Psoas muscle (tissue), 8 donors: ENCODE results near the gene TAX1BP3. TPM values are rescaled to one million over a fixed set of nuclear protein-coding genes. Genes with fewer than 3 reads are reported as not detected.

Experiments
- ATAC-seq, 4 donors: fragments of 200-7000 bp; cut with Tn5 transposase; one replicate each; pipeline ENCODE4 v1.9.1; 2020; ENCODE audit warnings: moderate library complexity in 3 of 4, mild to moderate bottlenecking in 2 of 4
- DNase-seq, 2 donors: peaks; one replicate each; pipeline ENCODE4 v3.0.0-alpha.2; 2020
- H3K27ac ChIP-seq: fragments of 200-600 bp; one replicate; pipeline ENCODE4 v1.8.0; 2022
- H3K27me3 ChIP-seq, 3 donors: fragments of 200-600 bp in 1 of 3; one replicate each; pipeline versions ENCODE4 v1.6.1 to v1.8.0; 2013 to 2022; ENCODE audit warnings: low read length in 2 of 3, mild to moderate bottlenecking in 2 of 3, moderate library complexity in 1 of 3; ENCODE audit not compliant: insufficient read depth in 3 of 3
- H3K36me3 ChIP-seq, 2 donors: fragments of 200-600 bp in 1 of 2; one replicate each; pipeline versions ENCODE4 v1.6.1 to v1.8.0; 2013 to 2022; ENCODE audit warnings: low read depth in 1 of 2, mild to moderate bottlenecking in 1 of 2, moderate library complexity in 1 of 2; ENCODE audit not compliant: insufficient read depth in 1 of 2
- H3K4me1 ChIP-seq: fragments of 200-600 bp; one replicate; pipeline ENCODE4 v1.8.0; 2022
- H3K4me3 ChIP-seq: fragments of 200-600 bp; one replicate; pipeline ENCODE4 v1.8.0; 2022; ENCODE audit warnings: mild to moderate bottlenecking
- H3K9me3 ChIP-seq: fragments of 200-600 bp; one replicate; pipeline ENCODE4 v1.8.0; 2022
- WGBS, 3 donors: extraction: QIAGEN DNeasy Blood & Tissue Kit; methylation state at CpG; one replicate each; pipeline versions ENCODE4 v1.1.6 to v1.1.7; 2013; 5-methylcytosine and 5-hydroxymethylcytosine counted together
- intact Hi-C, 2 donors: fragments of 100-400 bp; cut with DNase I; formaldehyde crosslinking; loops; one replicate each; pipeline versions ENCODE4 v1.11.0 to v1.14.2; 2022
- polyA plus RNA-seq, 3 donors: library from polyadenylated mRNA; stranded (reverse); fragments of 200-250 nt; gene quantifications; one replicate each; pipeline ENCODE4 v1.2.3, GENCODE V29; 2013
- total RNA-seq, 4 donors: library from RNA; stranded (reverse); fragmentation: NEBNext Ultra II Directional in 2 of 4; extraction: Animal tissue kit (Norgen Biotek cat#: 25700) in 2 of 4; gene quantifications; one replicate each; pipeline versions ENCODE4 v1.2.1 to v1.2.4, GENCODE V29; 2021 to 2023
- TF ChIP-seq, protein P1 (sequence below): fragments of 200-600 bp; IDR thresholded peaks from one replicate; pipeline ENCODE4 v1.8.0; 2022; ENCODE audit warnings: antibody characterized with exemption
- donor health status: healthy with polysubstance abuse.
- donor health status: DM: no; HTN: no; CAD: no; lungs with moderate emphysema.
- donor health status: Bipolar disorder and iron deficiency.
- donor health status: healthy.
- donor health status: DM: yes; HTN: yes; CAD: no.
- donor health status: DM: no; HTN: no; CAD: no.
- donor health status: DM: no; HTN: no; CAD: no.
- donor health status: DM: yes; HTN: yes; CAD: no.

TAX1BP3 gene
- total and polyA plus RNA-seq, 7 donors: 20.4 to 75.7 (median 23.9) TPM

DNA sequence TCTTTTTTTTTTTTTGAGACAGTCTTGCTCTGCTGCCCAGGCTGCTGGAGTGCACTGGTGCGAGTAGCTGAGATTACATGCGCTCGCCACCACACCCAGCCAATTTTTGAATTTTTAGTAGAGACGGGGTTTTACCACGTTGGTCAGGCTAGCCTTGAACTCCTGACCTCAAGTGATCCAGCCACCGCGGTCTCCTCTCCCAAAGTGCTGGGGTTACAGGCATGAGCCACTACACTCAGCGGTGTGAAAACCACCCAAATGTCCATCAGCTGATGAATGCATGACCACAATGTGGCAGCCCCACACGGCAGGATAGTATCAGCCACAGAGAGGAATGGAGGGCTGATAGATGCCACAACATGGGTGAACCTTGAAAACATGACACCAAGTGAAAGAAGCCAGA lies 25.5 kb upstream of the TAX1BP3 start:
- peak overlapping the region; percentile 95 for H3K27ac ChIP-seq
- intact Hi-C loops: no loop called here
- H3K4me3 ChIP-seq: no peak overlapping the region

DNA sequence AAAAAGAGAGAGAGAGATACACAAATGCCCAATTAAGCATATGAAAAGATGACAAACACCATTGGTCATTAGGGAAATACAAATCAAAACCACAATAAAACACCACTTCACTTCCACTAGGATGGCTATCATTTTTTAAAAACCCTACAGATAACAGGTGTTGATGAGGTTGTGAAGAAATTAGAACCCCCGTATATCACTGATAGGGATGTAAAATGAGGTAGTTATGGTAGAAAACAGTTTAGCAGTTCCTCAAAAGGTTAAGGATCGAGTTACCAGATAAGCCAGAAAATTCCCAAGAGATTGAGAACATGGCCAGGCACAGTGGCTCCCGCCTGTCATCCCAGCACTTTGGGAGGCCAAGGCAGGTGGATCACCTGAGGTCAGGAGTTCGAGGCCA lies 24.8 kb upstream of the TAX1BP3 start:
- TF ChIP-seq, protein P1, sequence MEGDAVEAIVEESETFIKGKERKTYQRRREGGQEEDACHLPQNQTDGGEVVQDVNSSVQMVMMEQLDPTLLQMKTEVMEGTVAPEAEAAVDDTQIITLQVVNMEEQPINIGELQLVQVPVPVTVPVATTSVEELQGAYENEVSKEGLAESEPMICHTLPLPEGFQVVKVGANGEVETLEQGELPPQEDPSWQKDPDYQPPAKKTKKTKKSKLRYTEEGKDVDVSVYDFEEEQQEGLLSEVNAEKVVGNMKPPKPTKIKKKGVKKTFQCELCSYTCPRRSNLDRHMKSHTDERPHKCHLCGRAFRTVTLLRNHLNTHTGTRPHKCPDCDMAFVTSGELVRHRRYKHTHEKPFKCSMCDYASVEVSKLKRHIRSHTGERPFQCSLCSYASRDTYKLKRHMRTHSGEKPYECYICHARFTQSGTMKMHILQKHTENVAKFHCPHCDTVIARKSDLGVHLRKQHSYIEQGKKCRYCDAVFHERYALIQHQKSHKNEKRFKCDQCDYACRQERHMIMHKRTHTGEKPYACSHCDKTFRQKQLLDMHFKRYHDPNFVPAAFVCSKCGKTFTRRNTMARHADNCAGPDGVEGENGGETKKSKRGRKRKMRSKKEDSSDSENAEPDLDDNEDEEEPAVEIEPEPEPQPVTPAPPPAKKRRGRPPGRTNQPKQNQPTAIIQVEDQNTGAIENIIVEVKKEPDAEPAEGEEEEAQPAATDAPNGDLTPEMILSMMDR: no peak
- Histone ChIP-seq H3K9me3 (no peaks in the 10 kb centered on the region), H3K4me1 (peaks cover 9% of the 10 kb centered on the region), H3K27me3 (no peaks in the 10 kb centered on the region), H3K4me3 (no peak overlapping the region), H3K36me3 (peaks cover 2 to 34% of the 10 kb centered on the region in 2 donors), H3K27ac (peak overlapping the region; percentile 95)
- intact Hi-C loops: no loop called here
- ATAC-seq (no peak), DNase-seq (no peak)
- 68 to 80% (median 72%) methylated on average over 4 of the region's 4 CpGs for WGBS, 3 donors

More for the DNA sequence above, 25.5 kb upstream of the TAX1BP3 start:
- H3K27me3 ChIP-seq: no peaks in the 10 kb centered on the region
- peaks cover 9% of the 10 kb centered on the region for H3K4me1 ChIP-seq
- 68 to 73% (median 71%) methylated on average over 9 of the region's 9 CpGs for WGBS, 3 donors
- TF ChIP-seq, protein P1: no peak
- DNase-seq: no peak
- ATAC-seq: no peak
- no peaks in the 10 kb centered on the region for H3K9me3 ChIP-seq
- peaks cover 2 to 32% of the 10 kb centered on the region in 2 donors for H3K36me3 ChIP-seq

DNA sequence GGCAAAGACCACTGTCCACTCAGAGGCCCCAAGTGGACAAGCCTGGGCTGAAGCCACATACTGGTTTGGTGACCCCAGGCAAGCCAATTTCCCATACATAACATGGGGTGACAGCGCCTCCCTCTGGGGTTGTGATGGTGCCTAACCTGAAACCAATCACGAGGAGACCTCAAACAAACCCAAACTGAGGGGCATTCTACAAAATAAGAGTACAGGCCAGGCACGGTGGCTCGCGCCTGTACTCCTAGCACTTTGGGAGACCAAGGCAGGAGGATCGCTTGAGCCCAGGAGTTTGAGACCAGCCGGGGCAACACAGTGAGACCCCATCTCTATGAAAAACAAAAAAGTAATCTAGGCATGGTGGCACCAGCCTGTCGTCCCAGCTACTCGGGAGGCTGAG lies 24.0 kb upstream of the TAX1BP3 start:
- ATAC-seq (no peak), DNase-seq (no peak)
- intact Hi-C loops: no loop called here
- Histone ChIP-seq H3K27me3 (no peaks in the 10 kb centered on the region), H3K4me1 (peaks cover 9% of the 10 kb centered on the region), H3K9me3 (no peaks in the 10 kb centered on the region), H3K27ac (peak overlapping the region; percentile 23), H3K36me3 (peaks cover 2 to 33% of the 10 kb centered on the region in 2 donors), H3K4me3 (no peak overlapping the region)
- TF ChIP-seq, protein P1: no peak
- 84 to 86% (median 85%) methylated on average over 9 of the region's 9 CpGs for WGBS, 3 donors

DNA sequence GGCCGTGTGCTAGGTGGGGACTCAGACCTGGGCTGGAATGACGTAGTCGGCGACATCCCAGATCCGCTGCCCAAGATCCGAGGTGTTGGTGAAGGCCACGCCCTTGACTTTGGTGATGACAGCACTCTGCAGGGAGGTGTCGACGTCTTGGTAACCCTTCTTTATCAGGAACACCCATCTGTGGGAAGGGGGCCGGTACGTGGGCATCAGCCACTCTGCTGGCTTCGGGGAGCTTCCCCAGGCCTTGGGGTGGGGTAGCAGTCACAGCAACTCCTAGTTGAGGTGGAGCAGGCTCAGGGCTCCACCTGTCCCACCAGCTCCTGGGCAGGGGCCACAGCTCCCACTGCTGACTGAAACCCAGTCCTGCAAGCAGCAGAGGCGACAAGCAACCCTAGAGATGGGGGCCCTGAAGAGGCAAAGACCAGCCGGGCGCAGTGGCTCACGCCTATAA lies 23.3 kb upstream of the TAX1BP3 start:
- no peak for ATAC-seq
- no peak overlapping the region for H3K4me3 ChIP-seq
- no peak for DNase-seq
- 83 to 86% (median 85%) methylated on average over 16 of the region's 16 CpGs for WGBS, 3 donors
- no peak overlapping the region for H3K27ac ChIP-seq
- intact Hi-C loops: no loop called here
- peaks cover 9% of the 10 kb centered on the region for H3K4me1 ChIP-seq
- H3K27me3 ChIP-seq: no peaks in the 10 kb centered on the region
- TF ChIP-seq, protein P1: no peak
- H3K9me3 ChIP-seq: no peaks in the 10 kb centered on the region
- peaks cover 2 to 33% of the 10 kb centered on the region in 2 donors for H3K36me3 ChIP-seq

DNA sequence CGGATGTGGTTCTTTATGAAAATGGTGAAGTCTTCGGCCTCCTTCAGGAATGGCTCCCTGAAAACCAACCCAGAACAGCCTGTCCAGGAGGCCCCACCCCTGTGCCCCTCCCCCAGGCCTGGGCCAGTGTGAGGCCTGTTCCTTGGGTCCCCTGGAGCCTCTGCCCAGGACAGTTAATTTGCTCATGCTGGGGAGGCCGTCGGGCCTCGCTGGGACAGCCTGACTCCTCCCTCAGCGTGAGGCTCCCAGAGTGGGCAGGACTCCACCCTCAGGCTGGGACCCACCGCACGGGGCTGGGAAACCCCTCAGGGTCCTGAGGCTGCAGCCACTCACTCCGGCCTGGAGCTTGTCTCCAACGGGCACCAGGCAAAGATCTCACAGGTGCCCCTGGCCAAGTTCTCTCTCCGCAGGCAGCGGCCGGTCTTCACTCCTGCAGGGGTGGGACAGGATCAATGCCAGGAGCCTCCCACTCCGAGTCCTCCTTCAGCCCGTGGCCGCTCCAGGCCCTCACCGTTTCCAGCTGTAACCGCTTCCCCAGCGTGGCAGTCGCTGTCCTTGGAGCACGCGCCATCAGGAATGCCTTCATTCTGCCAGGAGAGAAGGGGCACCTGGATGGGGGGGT lies 21.8 kb upstream of the TAX1BP3 start:
- no peak overlapping the region for H3K4me3 ChIP-seq
- DNase-seq: no peak
- H3K36me3 ChIP-seq: peaks cover 2 to 33% of the 10 kb centered on the region in 2 donors
- no peak overlapping the region for H3K27ac ChIP-seq
- ATAC-seq: no peak
- TF ChIP-seq, protein P1: no peak
- 62 to 70% (median 64%) methylated on average over 19 to 22 of the region's 22 CpGs for WGBS, 3 donors
- intact Hi-C loops: no loop called here
- H3K27me3 ChIP-seq: no peaks in the 10 kb centered on the region
- H3K4me1 ChIP-seq: peaks cover 9% of the 10 kb centered on the region
- no peaks in the 10 kb centered on the region for H3K9me3 ChIP-seq
